KOPT-K1 (cell line): ENCODE measurements around the gene RSPH3.
"Not testable (repeated sequence)": the region's sequence is repeated elsewhere in the genome, so short reads cannot be mapped to it uniquely, and the experiment has no call there.

Experiments used
- H3K27ac ChIP-seq: fragments of 200-600 bp; sonication (generic); 2 replicates; pipeline ENCODE4 v1.5.1; 2016; ENCODE audit warnings: antibody characterized with exemption, mild to moderate bottlenecking, low read depth, low read length; ENCODE audit not compliant: poor library complexity, severe bottlenecking
- H3K36me3 ChIP-seq: fragments of 200-600 bp; sonication (generic); 2 replicates; pipeline ENCODE4 v1.5.1; 2017; ENCODE audit warnings: antibody characterized with exemption, mild to moderate bottlenecking, low read length, moderate library complexity; ENCODE audit not compliant: insufficient read depth
- H3K9me3 ChIP-seq: fragments of 200-600 bp; sonication (generic); 2 replicates; pipeline ENCODE4 v1.5.1; 2017; ENCODE audit warnings: antibody characterized with exemption, low read length, mild to moderate bottlenecking; ENCODE audit not compliant: insufficient read depth, poor library complexity, severe bottlenecking

The RSPH3 gene

DNA sequence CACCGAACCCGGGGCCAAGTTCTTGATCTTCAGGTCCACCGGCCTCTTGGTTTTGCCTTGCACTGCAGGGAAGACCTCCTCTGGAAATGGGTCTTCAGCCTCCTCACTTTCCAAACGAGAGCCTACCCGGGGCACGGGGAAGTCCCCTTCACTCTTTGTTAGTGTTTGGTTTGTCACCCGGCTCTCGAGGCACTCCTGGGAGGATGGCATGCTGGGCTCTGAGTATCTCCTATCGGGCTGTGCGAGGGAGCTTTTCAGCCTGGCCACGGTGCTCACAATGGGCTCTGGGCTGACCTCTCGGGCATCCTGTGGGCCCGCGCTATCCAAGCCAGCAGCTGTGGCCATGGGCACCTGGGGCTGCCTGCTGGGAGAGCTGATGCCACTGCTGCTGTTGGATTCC is 36.7 kb upstream of the RSPH3 start:
- Histone ChIP-seq H3K36me3 (peaks cover 73% of the 10 kb centered on the region), H3K9me3 (no peaks in the 10 kb centered on the region), H3K27ac (no peak overlapping the region)

DNA sequence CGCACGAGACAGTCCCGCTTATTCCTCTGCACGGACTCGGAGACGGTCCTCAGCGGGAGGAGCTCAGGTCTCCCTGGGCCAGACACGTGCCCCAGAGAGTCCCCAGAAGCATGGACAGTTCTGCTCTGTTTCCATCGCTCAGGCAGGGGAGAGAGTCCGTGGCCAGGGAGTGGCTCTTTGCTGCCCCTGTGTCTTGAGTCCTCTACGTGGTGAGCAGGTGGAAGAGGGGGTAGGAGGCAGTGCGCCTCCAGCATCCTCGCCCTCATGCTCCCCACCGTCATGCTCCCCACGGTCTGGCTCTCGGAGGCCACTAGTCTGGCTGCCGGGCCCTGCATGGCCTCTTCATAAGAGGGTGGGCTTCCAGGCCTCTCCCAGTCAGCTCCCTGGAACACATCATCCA is 35.9 kb upstream of the RSPH3 start:
- Histone ChIP-seq H3K27ac (no peak overlapping the region), H3K9me3 (no peaks in the 10 kb centered on the region), H3K36me3 (peaks cover 65% of the 10 kb centered on the region)

DNA sequence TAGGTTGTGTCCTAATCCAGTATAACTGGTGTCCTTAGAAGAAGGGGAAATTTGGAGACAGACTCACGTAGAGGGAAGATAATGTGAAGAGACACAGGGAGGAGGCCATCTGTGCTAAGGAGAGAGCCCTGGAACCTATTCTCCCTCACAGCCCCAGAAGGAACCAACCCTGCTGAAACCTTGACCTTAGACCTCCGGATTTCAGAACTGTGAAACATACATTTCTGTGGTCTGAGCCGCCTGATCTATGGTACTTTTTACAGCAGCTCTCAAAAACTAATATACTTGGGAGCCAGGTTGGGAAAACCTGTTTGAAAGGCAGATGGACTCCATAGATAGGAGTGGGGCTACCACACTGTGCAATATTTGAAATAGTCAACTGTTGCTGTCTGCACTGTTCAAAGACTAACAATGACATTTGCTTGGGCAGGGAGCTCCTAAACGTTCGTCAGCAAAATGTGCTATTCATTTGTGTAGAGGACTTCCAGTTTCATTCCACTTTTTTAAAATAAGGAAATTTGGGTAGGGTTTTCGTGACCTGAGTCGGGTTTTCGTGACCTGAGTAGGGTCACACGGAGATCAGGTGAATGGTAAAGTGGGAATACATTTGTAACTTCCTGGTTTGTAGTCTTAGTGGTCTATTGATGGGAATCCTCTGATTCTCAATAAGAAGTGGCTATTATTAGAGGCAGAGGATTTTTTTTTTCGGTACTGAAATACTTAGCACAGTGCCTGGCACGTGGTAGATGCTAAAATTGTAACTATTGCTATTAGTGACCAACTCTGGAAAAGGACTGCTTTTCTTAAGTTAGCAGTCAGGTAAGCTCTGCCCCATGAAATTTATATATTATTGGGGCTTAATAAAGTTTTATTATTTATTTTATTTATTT is 33.4 kb upstream of the RSPH3 start:
- no peak overlapping the region for H3K27ac ChIP-seq
- peaks cover 40% of the 10 kb centered on the region for H3K36me3 ChIP-seq
- H3K9me3 ChIP-seq: no peaks in the 10 kb centered on the region

DNA sequence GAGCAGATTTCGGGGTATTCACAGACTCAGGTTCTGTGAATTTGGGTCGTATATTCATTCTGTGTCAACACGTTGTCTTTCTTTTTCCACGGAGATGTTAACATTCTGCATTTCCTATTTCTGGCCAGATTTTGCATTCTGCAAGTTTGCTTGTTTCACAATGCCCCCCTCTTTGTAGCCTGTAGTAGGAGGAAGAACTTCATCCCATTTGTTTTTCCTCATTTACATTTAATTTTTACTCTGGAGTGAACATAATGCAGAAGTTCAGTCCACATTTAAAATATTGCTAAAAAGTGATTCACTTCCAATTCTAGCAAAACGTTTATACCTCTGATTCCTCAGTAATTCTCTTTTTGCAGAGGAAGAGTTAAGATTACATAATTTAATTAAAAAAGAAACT is 31.8 kb upstream of the RSPH3 start:
- H3K27ac ChIP-seq: no peak overlapping the region
- H3K36me3 ChIP-seq: peaks cover 25% of the 10 kb centered on the region
- H3K9me3 ChIP-seq: no peaks in the 10 kb centered on the region

DNA sequence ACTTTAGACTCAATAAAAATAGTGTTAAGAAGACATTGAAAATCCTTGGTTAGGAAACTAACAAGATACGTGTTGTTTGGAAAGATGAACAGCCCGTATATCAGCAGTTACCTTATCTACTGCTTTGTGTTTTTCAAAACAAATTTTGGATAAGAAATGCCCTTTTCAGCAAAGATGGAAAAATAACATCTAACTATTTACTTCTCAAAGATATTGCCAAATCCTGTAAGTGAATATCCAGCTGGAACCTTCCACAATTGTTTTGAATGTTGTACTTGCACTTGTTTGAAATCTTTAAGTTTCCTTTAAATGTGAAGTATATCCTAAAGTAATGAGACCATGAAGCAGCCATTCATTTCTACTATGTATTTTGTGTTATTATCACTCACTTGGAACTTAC is 30.2 kb upstream of the RSPH3 start:
- H3K27ac ChIP-seq: no peak overlapping the region
- peaks cover 9% of the 10 kb centered on the region for H3K9me3 ChIP-seq
- H3K36me3 ChIP-seq: peaks cover 8% of the 10 kb centered on the region

DNA sequence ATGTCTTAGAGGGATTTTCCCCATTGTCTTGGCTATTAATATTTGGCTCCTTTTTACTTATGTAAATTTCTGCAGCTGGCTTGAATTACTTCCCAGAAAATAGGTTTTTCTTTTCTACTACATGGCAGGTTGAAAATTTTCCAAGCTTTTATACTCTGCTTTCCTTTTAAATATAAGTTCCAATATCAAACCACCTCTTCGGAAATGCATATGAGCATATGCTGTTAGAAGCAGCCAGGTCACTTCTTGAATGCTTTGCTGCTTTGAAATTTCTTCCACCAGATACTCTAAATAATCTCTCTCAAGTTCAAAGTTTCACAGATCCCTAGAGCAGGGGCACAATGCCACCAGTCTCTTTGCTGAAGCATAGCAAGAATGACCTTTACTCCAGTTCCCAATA is 25.2 kb upstream of the RSPH3 start:
- not testable (repeated sequence) for H3K27ac ChIP-seq, H3K36me3 ChIP-seq
- H3K9me3 ChIP-seq: peaks cover 21% of the 10 kb centered on the region

DNA sequence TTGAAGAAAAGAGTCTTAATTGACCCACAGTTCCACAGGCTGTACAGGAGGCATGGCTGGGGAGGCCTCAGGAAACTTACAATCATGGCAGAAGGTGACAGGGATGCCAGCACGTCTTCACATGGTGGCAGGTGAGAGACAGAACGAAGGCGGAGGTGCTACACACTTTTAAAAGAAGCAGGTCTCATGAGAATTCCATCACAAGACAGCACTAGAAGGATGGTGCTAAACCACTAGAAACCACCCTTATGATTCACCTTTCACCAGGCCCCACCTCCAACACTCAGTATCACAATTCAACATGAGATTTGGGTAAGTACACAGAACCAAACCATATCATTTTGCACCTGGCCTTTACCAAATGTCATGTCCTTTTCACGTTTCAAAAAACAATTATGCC is 23.9 kb upstream of the RSPH3 start:
- Histone ChIP-seq H3K36me3 (no peaks in the 10 kb centered on the region), H3K27ac (no peak overlapping the region), H3K9me3 (peaks cover 21% of the 10 kb centered on the region)

DNA sequence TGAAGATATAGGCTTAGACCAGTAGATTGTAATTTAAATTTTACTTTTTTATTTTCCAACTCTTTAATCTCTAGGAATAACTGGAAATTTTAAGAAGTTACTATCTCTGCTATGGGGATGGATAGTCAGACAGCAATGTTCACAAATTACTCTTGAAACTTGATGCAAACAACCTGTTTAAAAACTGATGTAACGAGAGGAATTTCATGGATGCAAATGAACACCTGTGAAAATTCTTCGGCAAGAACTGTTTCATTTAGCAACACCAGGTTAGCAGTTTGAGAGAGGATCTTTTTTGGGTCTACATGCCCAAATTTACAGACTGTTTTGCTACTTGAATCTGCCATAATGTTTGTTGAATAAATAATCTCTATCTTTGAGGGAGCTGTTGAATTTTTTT is 20.0 kb upstream of the RSPH3 start:
- Histone ChIP-seq H3K9me3 (peaks cover 13% of the 10 kb centered on the region), H3K27ac (no peak overlapping the region), H3K36me3 (no peaks in the 10 kb centered on the region)

DNA sequence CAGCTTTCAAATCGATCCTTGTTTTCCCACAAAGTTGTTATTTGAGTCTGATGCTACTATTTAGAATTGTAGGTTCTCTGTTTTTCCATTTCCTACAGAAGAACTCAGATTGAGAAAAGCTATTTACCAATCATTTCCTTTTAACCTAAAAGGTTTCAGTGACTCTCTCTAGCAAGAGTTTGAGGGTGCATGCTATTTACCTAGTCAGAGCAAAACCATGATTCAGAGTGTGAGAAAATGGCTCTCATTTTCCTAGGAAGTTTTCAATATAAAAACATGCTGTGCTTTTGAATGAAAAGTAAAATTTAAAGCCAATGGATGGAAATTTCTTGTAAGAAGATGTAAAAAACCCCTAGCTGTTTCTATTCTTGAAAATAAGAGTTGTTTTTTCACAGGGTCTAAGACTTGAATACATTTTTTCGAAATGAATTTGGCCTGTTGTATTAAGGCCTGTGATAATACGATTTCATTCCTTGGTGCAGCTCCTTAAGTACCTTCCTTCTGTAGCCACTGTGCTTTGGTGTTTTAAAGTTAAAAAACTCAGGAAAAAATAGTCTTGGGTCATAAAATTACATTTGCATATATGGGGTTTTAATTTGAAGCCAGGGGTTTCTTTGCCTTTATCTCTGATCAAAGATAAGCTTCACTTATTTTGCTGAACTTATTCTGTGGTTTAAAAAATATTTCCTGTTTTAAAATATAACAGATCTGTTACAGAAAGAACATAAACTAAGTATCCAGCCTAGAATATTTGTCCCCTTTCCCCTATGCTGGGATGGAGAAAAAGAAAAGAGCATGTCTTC is 18.0 kb upstream of the RSPH3 start:
- no peaks in the 10 kb centered on the region for H3K36me3 ChIP-seq
- peaks cover 3% of the 10 kb centered on the region for H3K9me3 ChIP-seq
- H3K27ac ChIP-seq: peak overlapping the region; percentile 50

DNA sequence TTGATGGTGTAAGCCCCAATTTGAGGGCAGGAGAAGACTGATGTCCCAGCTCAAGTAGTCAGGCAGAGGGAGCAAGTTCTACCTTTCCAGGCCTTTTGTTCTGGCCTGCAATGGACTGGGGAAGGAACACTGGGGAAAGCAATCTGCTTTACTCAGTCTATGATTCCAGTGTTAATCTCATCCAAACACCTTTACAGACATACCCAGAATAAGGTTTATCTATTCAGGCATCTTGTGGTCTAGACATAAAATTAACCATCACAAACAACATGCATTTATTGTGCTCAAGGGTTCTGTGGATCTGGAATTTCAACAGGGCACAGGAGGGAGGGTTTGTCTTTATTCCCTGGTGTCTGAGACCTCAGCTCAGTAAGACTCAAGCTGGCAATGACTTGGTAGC is 14.4 kb upstream of the RSPH3 start:
- no peak overlapping the region for H3K27ac ChIP-seq
- peaks cover 3% of the 10 kb centered on the region for H3K9me3 ChIP-seq
- no peaks in the 10 kb centered on the region for H3K36me3 ChIP-seq

DNA sequence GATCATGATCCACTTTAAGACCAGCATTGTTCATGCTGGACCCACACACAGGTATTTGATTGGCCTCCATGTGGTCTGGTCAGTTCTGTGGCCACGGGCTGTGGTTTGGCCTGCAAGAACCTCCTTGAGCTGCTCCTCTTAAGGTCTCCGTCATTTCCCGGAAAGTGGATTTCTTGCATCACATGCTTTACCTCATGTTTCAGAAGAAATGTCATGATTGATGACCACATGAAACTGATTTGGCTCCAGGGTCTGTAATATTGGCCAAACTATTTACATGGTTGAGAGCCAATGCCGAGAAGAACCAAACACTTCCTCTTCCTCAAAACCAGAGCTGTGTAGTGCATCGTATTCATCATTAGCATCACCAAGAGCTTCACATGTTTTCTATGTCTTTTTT is 13.2 kb upstream of the RSPH3 start:
- H3K36me3 ChIP-seq: no peaks in the 10 kb centered on the region
- H3K27ac ChIP-seq: no peak overlapping the region
- peaks cover 3% of the 10 kb centered on the region for H3K9me3 ChIP-seq

DNA sequence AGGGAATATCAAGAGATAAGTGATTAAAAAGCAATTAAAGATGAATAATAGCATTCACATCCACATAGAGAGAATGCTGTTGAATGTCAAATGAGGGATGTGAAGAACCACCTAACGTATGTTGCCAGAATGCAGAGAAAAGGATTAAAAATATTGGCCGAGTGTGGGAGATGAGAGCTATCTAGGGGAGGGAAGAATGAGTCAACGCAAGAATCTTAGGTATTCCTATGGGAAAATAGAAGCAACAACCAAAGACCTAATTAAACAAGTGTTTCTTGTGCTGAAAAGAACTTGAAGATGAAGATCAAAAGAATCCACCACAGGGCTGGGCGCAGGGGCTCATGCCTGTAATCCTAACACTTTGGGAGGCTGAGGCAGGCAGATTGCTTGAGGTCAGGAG is 12.2 kb upstream of the RSPH3 start:
- H3K36me3 ChIP-seq: no peaks in the 10 kb centered on the region
- peaks cover 3% of the 10 kb centered on the region for H3K9me3 ChIP-seq
- no peak overlapping the region for H3K27ac ChIP-seq

DNA sequence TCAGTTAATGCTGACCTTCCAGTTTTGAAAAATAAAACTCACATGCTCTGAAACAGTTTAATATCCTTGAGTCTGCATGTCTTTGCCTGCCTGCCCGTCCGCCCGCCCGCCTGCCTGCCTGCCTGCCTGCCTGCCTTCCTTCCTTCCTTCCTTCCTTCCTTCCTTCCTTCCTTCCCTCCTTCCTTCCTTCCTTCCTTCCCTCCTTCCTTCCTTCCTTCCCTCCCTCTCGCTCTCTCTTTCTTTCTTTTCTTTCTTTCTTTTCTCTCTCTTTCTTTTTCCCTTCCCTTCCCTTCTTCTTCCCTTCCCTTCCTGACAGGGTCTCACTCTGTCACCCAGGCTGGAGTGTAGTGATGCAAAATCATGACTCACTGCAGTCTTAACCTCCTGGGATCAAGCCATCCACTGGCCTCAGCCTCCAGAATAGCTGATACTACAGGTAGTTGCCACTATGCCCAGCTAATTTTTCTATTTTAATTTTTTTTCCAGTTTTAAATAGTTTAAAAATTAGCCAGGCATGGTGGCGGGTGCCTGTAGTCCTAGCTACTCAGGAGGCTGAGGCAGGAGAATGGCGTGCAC is 10.1 kb upstream of the RSPH3 start:
- H3K36me3 ChIP-seq, H3K9me3 ChIP-seq, H3K27ac ChIP-seq: not testable (repeated sequence)

DNA sequence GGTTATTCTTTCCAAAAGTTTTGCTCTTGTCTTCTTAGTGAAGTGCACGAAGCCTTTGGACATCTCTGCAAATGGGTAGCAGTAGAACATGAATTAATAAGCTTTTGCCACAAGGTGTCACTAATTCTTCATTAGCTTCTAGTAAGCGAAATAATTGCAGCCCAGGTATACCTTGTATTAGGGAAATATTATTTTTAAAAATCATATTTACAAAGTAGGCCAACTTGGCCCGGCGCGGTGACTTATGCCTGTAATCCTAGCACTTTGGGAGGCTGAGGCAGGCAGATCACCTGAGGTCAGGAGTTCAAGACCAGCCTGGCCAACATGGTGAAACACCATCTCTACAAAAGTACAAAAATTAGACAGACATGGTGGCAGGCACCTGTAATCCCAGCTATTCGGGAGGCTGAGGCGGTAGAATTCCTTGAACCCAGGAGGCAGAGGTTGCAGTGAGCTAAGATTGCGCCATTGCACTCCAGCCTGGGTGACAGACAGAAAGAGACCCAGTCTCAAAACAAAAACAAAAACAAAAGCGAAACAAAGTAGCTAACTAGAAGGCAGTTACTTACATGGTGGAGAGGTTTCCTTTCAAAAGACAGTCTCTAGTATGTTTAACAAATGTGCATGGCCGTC is 8.8 kb upstream of the RSPH3 start:
- no peaks in the 10 kb centered on the region for H3K9me3 ChIP-seq
- H3K36me3 ChIP-seq: no peaks in the 10 kb centered on the region
- peak overlapping the region; percentile 65 for H3K27ac ChIP-seq

DNA sequence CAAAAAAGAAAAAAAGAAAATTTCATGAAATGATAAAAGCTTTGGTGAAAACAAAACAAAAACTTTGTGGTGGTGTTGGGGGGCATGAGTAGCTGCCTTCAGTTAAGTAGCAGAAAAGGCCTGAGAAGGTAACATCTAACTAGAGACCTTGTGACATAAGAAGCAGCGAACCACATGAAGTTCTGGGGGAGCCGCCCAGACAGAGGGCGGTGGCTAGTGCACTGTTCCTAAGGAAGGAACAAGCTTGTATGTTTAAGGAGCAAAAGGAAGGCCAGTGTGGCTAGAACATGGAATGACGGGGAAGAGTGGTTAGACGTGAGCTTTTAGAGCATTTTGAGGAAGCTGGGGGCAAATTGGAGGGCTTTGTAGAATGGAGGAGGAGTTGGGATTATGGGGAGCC is 7.5 kb upstream of the RSPH3 start:
- Histone ChIP-seq H3K27ac (no peak overlapping the region), H3K9me3 (no peaks in the 10 kb centered on the region), H3K36me3 (no peaks in the 10 kb centered on the region)
